ENCODE measurements around the gene CCL17.
"Not testable (repeated sequence)": the region's sequence is repeated elsewhere in the genome, so short reads cannot be mapped to it uniquely, and the experiment has no call there.

Gene CCL17

DNA sequence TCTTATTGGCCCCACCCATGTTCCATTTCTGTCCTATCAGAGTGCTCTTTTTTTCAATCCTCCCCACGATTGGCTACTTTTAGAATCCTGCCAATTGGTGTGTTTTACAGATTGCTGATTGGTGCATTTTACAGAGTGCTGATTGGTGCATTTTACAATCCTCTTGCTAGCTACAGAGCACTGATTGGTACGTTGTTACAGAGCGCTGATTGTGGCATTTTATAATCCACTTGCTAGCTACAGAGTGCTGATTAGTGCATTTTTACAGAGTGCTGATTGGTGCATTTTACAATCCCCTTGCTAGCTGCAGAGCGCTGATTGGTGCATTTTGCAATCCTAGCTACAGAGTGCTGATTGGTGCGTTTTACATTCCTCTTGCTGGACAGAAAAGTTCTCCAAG, 9.5 kb upstream of the CCL17 start:
- FAIRE-seq (no peak), DNase-seq (ENCODE audit: low spot score) (no peak)

- FAIRE-seq, result no peak
- DNase-seq (ENCODE audit: low spot score), result no peak
Observed at GRCh38 chr16:57396786-57397185, 7.8 kb upstream of the CCL17 start.

DNA sequence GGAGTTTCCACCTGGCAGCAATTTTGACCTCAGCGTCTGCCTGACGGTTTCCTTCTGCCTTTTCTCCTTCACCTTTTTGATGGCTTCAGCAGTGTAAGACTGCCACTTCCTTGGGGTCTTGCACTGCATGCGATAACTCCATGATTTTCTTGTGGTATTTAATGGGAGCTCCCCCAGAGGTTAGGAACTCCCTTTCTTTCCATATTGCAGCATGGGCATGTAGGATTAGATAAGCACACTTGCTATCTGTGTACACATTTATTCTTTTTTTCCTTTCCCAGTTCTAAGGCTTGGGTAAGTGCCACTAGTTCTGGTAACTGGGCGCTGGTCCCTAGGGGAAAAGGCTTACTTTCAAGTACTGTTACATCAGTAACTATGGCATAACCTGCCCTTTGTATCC, 7.1 kb upstream of the CCL17 start:
- DNase-seq (ENCODE audit: low spot score); FAIRE-seq: not testable (repeated sequence)

DNA sequence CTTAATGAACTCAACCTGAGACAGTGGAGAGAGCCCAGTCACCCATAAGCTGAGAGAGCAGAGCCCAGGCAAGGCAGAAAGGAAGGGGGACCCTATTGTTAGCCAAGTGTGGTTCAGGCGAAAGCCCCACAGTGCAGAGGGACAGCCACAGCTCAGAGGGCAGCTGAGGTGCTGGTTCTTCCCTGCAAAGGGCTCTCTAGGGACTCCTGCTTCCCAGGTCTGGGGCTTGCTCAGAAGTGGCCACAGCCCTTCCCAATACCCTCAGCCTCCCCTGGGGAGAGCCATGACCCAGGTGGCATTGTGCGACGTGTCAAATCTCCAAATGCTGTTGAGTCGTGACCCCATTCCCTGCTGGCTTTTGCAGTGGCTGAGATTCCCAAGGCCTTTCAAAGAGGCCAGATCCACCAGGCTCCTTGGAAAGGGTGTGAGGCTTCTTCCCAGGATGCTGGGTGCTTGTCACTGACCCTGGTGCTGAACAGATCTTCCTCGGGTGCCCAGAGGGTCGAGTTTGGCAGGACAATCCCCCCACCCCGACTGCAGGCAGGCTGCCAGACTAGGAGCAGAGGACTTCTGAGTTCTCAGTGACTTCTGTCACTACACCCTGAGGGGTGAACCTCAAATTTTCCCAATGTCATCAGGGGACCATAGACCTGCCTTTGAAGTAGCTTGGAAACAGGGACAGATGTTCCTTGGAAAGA, 2.5 kb upstream of the CCL17 start:
- no peak for DNase-seq (ENCODE audit: low spot score)
- no peak for FAIRE-seq

- FAIRE-seq (no peak), DNase-seq (ENCODE audit: low spot score) (no peak)
Observed at GRCh38 chr16:57405097-57405496, 530 bp downstream of the CCL17 start.

DNA sequence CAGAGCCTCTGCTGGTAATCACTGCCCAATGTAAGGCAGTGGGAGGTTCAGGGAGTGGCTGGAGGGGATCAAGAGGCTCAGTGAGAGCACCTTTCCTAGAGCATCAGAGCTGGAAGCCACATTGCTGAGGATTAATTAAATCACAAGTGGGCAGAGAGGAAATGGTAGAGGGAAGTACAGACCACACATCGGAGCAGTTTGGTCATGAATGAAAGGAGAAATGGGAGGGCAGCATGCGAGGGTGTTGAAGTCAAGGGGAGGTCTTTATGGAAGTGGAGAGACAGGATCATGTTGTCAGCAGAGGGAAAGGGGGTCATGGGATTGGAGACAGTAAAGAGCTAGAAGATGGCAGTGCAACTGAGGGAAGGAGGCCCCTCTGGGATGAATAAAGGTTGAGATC, 2.3 kb downstream of the CCL17 start:
- no peak for DNase-seq (ENCODE audit: low spot score)
- FAIRE-seq, result no peak

DNA sequence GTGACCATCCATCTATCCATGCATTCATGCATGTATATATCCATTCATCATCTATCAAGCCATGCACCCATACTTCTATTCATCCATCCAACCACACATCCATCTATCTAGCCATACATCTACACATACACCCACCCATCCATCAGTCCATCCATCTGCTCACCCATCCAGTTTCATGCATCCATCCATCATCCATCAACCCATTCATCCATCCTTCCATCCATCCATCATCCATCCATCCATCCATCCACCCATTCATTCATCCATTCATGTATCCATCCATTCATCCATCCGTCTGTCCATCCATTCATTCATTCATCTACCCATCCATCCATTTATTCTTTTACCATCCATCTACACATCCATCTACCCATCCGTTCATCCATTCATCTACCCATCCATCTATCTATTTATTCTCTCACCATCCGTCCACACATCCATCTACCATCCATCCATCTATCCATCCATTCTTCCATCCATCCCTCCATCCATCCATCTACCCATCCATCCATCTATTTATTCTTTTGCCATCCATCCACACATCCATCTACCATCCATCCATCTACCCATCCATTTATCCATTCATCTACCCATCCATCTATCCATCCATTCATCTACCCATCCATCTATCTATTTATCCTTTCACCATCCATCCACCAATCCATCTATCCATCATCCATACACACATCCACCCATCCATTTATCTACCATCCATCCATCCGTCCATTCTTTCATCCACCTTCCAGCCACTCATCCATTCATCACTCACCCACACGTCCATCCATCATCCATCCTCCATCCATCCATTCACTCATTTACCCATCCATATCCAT, 3.2 kb downstream of the CCL17 start:
- FAIRE-seq, result peak; percentile 79

GRCh38 chr16:57409065-57409464, 4.5 kb downstream of the CCL17 start:
- DNase-seq (ENCODE audit: low spot score) (no peak), FAIRE-seq (no peak)

More for the DNA sequence above, 3.2 kb downstream of the CCL17 start:
- no peak for DNase-seq (ENCODE audit: low spot score)

- DNase-seq (ENCODE audit: low spot score) (no peak), FAIRE-seq (peak; percentile 13)
Observed at GRCh38 chr16:57409870-57410587, 5.5 kb downstream of the CCL17 start.

DNA sequence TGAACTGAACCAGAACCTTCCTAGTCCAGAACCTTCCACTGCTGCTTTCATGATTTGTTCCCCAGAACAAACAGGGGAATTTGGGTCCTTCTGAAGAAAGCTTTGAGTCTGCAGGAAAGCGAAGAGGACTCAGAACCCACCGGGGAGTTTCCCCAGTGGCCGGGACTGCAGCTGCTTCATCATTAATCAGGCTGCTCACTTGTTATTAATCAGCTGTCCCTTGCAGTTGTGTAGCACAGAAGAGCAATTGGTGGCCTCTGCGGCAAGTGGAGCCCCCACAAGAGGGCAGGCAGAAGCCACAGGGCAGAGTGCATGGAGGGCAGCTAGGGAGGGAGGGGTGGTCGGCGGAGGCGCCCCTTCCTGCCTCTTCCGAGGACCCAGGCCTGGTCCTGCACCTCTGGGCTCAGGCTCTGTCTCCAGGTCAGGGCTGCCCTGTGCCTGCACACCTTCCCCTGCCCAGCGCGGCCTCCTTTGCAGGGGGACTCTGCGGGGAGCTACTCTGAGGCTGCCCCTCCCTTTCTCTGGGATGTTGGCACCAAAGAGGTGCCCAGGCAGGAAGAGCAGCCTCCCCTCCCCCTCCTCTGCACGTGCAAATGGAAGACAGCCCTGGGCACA, 6.9 kb downstream of the CCL17 start:
- no peak for DNase-seq (ENCODE audit: low spot score)
- FAIRE-seq, result no peak

DNA sequence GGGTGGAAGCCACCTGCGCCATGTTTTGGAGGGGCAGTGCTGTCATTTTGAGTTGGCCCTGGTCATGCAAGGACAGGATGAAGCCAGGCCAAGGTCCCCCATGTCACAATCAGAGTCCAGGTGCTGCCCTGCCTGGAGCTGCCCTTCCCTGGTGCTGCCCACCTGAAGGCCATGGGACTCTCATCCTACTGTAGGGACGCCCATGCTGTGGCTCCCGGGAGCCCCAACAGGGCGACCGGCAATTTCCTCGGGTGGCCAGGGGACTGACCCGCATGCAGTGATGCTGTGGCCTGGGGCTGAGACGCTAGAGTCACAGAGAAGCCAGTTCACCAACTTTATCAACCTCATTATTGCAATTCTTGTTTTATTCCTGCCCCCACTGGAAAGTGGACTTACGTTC, 8.0 kb downstream of the CCL17 start:
- FAIRE-seq (no peak), DNase-seq (ENCODE audit: low spot score) (no peak)

DNA sequence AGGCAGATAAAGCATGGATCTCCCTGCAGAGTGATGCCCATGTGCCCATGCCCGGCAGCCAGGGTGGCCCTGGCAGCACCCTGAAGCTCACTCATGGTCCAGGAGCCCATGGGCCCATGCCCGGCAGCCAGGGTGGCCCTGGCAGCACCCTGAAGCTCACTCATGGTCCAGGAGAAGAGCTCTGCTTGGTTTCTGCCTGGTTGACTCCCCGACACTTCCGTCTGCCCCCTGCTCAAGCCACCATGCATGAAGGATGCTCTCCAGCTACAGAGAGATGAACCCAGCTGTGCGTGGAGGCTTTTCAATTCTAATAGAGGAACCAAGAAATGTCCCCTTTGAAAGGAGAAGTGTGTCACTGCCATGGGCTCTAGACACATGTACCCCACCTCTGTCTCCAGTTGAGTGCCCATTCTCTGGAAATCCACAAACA, 8.7 kb downstream of the CCL17 start:
- FAIRE-seq (no peak), DNase-seq (ENCODE audit: low spot score) (no peak)

GRCh38 chr16:57413733-57414132, 9.2 kb downstream of the CCL17 start:
- DNase-seq (ENCODE audit: low spot score) (no peak), FAIRE-seq (no peak)

DNA sequence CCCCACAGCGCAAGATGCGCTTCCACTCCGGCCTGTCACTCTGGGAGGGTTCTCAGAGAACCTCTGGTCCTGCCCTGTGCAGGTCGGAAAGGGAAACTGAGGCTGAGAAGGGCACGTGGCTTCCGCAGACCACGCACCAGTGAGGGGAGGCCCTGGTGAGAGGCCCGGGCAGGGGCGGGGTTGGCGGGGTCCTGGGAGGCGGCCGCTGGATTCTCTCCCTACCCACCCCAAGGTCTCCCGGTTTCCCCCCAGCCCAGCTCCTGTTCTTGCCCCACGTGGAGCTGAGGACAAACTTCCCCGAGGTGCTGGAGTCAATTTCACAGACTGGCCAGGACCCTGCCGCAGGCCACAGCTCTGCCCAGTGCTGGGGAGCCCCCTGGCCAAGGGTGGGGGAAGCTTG, 11.5 kb downstream of the CCL17 start:
- DNase-seq (ENCODE audit: low spot score), result no peak
- no peak for FAIRE-seq

- no peak for FAIRE-seq
- DNase-seq (ENCODE audit: low spot score), result no peak
Observed at GRCh38 chr16:57419506-57419905, 14.9 kb downstream of the CCL17 start.

DNA sequence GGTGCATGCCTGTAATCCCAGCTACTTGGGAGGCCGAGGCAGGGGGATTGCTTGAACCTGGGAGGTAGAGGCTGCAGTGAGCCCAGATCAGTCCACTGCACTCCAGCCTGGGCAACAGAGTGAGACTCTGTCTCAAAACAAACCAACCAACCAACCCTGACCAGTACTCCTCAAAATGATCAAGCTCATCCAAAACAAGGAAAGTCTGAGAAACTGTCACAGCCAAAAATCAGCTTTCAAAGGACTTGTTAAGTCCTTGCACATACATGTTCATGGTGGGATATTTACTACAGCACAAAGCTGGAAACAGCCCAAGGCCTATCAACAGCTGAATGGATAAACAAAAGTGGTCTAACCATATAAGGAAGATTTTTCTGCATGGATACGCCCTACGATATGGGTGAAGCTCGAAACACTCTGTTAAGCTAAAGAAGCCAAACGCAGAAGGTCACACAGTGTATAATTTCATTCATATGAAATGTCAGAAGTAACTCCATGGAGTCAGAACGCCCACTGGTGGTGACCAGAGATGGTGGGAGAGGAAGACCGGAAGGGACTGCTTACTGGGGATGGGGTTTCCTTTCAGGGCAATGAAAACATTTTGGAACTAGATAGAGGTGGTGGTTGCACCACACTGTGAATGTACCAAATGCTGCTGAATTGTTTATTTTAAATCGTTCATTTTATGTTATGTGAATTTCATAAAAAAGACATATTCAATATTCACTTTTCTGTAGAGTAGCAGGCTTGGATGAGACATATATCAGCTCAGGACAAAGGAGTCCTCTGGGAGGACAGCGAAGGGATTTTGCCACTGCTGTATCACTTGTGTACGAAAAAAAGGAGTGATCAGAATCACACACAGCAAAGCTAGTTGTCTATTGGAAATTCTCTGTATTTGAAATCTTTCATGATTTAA, 17.7 kb downstream of the CCL17 start:
- peak; percentile 55 for DNase-seq (ENCODE audit: low spot score)
- no peak for FAIRE-seq

DNA sequence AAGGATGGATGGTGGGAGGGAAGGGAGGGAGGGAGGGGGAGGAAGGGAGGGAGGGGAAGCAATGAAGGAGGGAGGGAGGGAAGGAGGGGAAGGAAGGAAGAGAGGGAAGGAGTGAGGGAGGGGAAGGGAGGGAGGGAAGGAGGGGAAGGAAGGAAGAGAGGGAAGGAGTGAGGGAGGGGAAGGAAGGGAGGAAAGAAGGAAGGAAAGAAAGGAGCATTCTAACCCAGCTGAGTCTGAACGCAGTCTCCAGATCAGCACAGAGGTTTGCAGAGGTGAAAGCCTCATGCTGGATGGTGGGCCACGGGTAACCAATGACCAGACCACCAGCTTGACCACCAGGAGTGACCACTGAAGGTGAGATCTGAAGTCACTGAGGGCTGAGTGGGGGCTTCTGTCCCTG, 18.6 kb downstream of the CCL17 start:
- no peak for FAIRE-seq
- no peak for DNase-seq (ENCODE audit: low spot score)

- FAIRE-seq (no peak), DNase-seq (ENCODE audit: low spot score) (no peak)
Observed at GRCh38 chr16:57424583-57424982, 20.0 kb downstream of the CCL17 start.

GRCh38 chr16:57426356-57426755, 21.8 kb downstream of the CCL17 start:
- FAIRE-seq, result no peak
- DNase-seq (ENCODE audit: low spot score), result no peak

DNA sequence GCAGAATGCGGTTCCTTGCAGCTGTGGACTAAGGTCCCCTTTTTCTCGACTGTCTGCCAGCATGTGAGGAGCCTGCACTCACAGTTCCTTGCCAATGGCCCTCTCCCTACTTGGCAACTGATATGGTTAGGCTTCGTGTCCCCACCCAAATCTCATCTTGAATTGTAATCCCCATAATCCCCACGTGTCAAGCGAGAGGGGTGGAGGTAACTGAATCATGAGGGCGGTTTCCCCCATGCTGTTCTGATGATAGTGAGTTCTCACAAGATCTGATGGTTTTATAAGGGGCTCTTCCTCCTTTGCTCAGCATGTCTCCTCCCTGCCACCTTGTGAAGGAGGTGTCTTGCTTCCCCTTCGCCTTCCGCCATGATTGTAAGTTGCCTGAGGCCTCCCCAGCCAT, 22.7 kb downstream of the CCL17 start:
- FAIRE-seq (no peak), DNase-seq (ENCODE audit: low spot score) (no peak)

DNA sequence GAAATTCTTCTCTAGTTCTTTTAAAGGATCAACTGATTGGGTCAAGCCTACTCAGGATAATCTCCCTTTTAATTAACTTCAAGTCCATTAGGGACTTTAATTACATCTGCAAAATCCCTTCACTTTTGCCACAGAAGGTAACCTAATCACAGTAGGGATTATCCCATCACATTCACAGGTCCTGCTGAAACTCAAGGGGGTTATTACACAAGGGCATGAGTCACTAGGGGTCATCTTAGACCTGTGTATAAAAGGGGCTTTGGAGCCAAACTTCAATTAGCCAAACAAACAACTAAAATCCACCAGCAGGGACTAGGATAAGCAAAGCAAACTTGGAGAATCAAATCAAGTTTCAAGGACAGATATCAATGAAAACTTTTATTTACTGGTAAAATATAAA, 23.3 kb downstream of the CCL17 start:
- DNase-seq (ENCODE audit: low spot score) (no peak), FAIRE-seq (no peak)
